HG03457 (cell line): ENCODE results near the gene ZNF280A.
"Not testable (repeated sequence)": the region's sequence is repeated elsewhere in the genome, so short reads cannot be mapped to it uniquely, and the experiment has no call there.

ENCODE experiments used
- ATAC-seq: cut with Tn5 transposase; IDR thresholded peaks from one replicate; pipeline ENCODE4 v1.9.1; 2021; ENCODE audit warnings: moderate number of reproducible peaks; ENCODE audit not compliant: unreplicated experiment

Gene ZNF280A

DNA sequence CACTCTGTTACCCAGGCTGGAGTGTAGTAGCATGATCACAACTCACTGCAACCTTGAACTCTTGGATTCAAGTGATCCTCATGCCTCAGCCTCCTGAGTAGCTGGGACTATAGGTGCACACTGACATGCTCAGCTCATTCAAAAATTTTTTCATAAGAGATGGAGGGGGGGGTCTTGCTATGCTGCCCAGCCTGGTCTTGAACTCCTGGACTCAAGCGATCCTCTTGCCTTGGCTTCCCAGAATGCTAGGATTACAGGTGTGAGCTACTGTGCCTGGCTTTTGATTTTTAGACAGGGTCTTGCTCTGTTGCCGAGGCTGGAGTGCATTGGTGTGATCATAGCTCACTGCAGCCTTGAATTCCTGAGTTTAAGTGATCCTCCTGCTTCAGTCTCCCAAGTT, 25.0 kb upstream of the ZNF280A start:
- ATAC-seq: no peak

DNA sequence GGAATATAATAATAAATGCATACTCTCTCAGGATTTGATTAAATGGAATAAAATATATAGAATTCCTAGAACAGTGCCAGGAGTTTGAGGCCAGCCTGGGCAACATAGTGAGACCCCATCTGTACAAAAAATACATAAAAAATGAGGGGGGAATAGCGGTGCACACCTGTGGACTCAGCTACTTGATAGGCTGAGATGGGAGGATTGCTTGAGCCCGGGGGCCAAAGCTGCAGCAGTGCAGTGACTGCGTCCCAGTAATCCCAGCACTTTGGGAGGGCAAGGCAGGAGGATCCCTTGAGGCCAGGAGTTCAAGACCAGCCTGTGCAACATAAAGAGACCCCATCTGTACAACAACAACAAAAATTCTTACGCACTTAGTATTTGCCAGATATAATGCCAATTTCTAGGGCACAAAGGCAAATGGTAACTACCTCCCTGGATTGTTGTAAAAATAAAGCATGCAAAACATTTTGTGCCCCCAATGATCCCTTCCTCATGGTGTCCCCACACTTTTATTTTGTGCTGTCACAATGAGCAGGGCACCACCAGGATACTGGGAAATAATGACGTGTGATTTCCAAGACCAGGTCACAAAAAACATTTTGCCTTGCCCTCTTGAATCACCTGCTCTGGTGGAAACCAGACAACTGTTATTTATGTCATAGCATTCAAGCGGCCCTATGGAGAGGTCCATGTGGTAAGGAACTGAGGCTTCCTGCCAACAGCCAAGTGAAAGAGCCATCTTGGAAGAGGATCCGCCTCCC, 18.3 kb upstream of the ZNF280A start:
- ATAC-seq: no peak

GRCh38 chr22:22536916-22537315, 16.8 kb upstream of the ZNF280A start:
- no peak for ATAC-seq

DNA sequence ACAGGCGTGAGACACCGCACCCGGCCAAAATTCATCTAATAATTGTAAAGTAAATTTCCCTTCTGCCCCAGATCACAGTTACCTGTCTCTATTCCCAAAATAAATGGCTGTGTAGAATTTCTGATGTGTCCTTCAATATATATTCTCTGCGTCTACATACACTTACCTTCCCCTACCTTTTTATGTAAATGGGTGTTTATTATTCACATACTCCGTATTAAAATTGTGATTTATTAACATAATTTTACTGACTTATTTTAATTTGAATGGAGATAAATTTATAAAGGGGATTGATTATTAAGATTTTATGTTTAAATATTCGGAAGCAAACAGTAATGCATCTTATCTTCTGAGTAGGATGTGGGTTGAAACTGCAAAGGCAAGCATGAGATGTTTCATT, 16.4 kb upstream of the ZNF280A start:
- no peak for ATAC-seq

DNA sequence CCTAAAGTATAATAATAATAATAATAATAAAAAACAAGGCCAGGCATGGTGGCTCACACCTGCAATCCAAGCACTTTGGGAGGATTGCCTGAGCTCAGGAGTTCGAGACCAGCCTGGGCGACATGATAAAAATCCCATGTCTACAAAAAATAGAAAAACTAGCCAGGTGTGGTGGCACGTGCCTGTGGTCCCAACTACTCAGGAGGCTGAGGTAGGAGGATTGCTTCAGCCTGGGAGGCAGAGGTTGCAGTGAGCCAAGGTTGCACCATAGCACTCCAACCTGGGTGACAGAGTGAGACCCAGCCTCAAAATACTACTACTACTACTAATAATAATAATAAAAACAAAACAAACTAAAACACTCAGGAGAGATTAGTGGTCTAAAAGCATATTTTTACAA, 15.6 kb upstream of the ZNF280A start:
- ATAC-seq: no peak

DNA sequence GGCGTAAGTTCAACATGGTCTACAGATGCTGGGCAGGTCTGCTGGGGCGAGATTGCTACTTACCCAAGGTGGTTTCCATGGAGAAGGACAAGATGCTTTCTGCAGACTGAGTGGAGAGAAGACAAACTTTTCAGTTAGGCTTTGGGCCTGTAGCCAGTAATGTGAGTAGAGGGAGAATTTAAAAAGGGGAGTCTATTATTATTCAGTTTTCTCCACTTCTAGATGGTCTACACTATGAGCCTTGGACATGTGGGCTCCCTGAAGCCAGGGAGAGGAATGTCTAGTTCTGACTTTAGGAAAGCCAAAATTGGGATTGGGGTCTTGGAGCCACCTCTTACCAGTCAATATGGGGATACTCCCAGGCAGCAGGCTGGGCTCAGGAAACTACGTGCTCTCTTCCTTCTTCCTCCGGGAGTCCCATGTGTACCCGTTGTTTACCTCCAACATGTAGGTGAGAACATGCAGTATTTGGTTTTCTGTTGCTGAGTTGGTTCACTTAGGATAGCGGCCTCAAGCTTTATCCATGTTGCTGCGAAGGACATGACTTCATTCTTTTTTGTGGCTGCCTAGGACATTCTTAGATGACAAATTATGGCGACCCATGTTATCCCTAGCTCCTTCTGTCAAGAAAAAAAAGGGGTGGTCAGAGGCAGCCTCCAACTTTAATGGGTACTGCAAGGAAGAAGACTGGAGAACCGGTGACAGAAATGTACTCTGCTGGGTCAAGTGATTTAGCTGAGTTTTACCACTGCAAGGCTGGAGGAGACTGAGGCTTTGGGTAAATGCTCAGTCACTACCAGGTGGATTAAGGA, 14.7 kb upstream of the ZNF280A start:
- ATAC-seq: no peak

GRCh38 chr22:22533863-22534262, 13.8 kb upstream of the ZNF280A start:
- no peak for ATAC-seq

DNA sequence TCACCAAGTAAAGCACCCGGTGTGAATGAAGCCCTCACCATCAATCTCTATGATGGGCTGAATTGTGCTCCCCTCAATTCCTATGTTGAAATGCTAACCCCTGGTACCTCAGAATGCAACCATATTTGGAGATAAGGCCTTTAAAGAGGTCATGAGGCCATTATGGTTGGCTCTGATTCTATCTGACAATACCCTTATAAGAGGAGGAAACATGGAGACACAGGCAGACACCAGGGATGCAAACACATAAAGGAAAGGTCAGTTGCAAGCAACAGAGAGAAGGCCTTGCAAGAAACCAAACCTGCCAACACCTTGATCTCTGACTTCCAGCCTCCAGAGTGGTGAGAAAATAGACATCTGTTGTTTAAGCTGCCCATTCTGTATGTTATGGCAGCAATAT, 13.3 kb upstream of the ZNF280A start:
- ATAC-seq: no peak

- ATAC-seq: not testable (repeated sequence)
These were observed 12.5 kb upstream of the ZNF280A start for GRCh38 chr22:22532547-22533071.

- ATAC-seq: no peak
These were observed 11.9 kb upstream of the ZNF280A start for GRCh38 chr22:22531770-22532546.

DNA sequence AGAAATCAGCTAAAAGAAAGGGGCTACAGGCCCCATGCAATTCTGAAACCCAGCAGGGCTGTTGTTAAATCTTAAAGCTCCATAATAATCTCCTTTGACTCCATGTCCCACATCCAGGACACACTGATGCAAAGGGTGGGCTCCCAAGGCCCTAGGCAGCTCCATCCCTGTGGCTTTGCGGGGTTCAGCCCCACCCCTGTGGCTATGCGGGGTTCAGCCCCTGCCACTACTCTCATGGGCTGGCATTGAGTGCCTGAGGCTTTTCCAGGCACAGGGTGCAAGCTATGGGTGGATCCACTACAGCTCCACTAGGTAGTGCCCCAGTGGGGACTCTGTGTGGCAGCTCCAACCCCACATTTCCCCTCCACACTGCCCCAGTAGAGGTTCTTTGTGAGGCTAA, 8.7 kb upstream of the ZNF280A start:
- no peak for ATAC-seq

- no peak for ATAC-seq
These were observed 7.2 kb upstream of the ZNF280A start for GRCh38 chr22:22527312-22527711.

DNA sequence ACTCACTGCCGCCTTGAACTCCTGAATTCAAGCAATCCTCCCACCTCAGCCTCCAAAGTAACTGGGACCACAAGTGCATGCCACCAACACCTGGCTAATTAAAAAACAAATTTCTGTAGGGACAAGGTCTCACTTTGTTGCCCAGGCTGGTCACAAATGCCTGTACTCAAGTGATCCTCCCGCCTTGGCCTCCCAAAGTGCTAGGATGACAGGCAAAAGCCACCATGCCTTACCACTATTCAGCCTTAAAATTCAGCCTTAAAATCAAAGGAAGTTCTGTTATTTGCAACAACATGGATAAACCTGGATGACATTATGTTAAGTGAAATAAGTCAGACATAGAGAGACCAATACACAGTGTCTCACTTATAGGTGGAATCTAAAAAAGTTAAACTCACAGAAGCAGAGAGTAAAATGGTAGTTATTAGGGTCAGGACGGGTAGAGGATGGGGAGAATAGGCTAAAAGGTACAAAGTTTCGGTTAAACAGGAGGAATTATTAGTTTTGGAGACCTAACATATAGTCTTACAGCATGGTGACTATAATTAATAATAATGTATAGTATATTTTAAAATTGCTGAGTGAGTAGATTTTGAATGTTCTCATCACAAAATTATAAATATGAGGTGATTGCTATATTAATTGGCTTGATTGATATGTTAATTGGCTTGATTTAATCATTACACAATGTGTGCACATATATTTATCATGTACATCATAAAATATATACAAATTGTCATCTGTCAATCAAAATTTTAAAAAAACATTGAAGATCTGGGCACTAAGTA, 6.2 kb upstream of the ZNF280A start:
- no peak for ATAC-seq

DNA sequence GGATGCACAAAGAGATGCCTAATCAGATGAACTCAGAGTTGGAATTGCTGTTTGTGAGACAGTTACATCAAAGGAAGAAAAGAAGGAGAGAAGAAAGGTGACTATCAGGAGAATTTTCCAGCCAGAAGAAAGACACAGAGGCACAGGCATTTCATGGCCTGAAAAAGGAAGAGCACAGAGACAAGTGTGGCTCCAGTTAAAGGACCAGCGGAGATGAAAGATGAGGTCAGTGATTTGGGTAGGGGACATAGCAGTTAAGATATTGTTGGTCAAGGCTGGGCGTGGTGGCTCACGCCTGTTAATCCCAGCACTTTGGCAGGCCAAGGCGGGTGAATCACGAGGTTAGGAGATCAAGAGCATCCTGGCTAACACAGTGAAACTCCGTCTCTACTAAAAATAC, 3.4 kb upstream of the ZNF280A start:
- ATAC-seq: no peak

DNA sequence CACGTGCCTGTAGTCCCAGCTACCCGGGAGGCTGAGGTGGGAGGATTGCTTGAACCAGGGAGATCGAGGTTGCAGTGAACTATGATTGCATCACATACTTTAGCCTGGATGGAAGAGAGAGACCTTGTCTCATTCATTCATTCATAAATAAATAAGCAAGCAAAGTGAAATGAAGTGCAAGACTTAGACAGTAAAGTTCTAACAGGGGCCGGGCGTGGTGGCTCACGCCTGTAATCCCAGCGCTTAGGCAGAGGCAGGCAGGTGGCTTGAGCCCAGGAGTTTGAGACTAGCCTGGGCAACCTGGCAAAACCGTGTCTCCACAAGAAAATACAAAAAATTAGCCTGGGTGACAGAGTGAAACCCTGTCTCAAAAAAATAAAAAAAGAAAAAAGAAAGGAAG, 1.6 kb upstream of the ZNF280A start:
- ATAC-seq: no peak

DNA sequence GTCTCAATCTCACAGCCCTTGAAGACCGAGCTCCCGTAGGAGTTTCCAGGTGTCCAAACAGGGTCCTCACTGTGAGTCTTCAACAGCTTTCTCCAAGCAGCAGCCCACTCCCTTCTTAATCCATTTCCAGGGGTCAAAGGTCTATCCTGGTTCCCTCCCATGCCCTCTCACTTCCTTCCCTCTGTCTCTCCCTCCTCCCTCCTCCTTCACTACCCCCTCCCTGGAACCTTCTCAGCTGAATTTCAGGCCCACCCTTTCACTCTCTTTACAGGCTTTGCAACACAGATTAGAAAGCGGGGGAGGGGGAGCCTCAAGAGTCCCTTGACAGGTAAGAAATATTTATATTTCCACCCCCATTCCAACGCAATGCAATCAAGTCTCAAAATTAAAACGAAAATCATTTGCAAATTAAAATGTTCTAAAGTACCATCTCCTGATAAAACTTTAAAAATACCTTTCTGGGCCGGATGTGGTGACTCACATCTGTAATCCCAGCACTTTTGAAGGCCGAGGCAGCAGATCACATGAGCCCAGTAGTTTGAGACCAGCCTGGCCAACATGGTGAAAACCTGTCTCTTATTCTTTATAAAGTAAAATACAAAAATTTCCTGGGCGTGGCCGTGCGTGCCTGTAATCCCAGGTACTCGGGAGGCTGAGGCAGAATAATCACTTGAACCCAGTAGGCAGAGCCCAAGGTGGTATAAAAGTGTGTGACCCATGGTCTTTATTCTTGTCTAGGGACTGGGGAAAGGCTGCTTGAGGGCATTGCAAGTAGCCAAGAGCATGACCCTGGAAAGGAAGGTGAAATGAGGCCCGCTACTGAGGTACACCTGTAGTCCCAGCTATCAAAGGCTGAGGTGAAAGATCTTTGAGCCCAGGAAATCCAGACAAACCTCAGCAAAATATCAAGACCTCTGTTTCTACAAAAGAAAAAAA, 865 bp upstream of the ZNF280A start:
- no peak for ATAC-seq

GRCh38 chr22:22519591-22519990, 479 bp downstream of the ZNF280A start:
- no peak for ATAC-seq

GRCh38 chr22:22516992-22517391, 3.1 kb downstream of the ZNF280A start:
- ATAC-seq: no peak

- ATAC-seq: no peak
These were observed 4.2 kb downstream of the ZNF280A start for GRCh38 chr22:22515890-22516289.
